Stimulated activated CD8-positive, alpha-beta memory T cell treated with anti-CD3 and anti-CD28 coated beads, Interleukin-15, amount 100 ng/mL, for 1 hour (primary cell): Measurements from ENCODE around the gene EDIL3.
"Not testable (repeated sequence)": the region's sequence is repeated elsewhere in the genome, so short reads cannot be mapped to it uniquely, and the experiment has no call there.

ENCODE experiments used
- DNase-seq: peaks from one replicate; pipeline ENCODE4 v3.0.0-alpha.2; 2020; ENCODE audit warnings: low read depth

The EDIL3 gene

DNA sequence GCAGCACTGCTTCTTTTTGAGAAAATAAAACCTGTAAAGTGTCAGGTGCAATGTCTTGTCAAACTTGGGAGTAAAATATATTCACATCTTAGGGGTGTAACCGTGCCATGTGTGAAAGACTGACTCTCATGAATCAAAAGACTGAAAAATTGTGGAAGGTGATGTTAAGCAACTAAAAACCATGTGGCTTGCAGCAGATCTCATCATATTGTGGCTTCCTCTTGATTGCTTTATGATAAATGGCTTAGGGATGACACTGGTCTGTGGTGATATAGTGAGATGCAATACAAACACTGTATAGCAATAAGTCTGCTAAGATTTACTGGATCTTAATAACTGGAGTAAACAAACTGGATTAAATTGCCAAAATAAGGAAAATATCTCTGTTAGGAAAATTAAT, 321.6 kb downstream of the EDIL3 start:
- DNase-seq = no peak

DNA sequence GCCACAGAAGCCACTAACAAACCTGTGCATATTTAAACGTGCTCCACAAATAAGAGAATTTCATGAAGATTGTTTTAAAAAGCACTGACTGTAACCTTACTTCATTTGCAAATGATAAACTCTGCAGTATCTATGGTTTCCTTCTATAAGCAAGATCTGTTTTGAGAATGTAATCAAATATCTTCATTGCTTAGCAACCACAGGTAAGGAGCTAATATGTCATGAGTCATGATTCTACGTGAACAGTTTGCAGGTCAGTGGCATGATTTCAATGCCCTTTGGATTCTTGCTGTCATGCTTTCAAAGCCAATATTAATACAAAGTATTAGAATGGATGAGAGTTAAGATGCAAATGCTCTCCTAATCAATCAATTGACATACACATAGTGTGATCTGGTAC, 325.0 kb downstream of the EDIL3 start:
- DNase-seq = no peak

DNA sequence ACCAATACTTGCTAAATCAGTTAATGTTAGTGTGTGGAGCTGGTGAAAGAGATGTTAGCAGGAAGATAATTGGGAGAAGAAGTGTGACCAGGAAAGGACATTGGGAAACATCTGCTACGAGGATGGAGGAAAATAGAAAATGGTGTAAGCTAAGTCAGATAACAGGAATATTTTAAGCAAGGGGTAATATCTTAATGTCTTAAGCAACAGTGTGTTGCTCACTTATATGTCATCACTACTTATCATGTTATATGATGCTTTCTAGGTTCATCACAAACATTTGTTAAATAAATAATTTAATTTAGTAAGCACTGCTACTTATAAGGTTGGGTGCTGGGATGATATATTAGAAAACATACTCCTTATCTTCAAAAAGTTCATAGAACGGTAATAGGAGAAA, 326.1 kb downstream of the EDIL3 start:
- DNase-seq = no peak

DNA sequence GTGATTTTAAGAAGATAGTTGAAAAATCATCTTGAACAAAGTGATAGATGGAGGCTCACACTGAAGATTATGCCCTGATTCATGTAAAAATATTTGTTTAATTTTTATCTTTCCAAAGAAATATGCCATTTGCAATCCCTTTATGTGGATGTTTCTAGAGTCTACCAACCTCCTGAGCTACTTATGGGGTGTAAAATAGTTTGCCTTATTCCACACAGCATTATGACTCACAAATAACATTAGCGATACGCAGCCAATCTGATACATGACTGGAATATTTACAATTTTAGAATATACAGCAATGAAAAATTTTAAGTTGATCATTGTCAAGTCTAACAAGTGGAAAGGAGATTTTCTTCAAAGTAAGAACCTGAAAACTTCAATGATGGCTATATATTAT, 327.5 kb downstream of the EDIL3 start:
- no peak for DNase-seq

DNA sequence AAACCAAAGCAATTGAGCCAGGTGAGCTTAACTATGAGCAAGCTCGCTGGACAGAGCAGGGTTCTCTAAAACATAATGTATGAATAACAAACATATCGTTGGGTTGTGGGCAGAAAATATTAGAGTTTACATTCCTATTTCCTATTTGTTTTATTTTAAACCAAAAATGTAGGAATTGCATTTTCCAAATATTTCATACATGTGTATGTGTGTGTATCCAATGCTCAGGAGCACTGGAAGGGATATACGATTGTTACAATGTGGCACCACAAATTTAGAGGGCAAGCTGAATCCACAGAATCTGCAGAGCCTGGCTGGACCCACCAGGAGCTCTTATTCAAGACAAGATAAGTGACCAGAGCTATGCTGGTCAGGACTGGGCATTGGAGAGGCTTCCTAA, 338.7 kb downstream of the EDIL3 start:
- DNase-seq = no peak

DNA sequence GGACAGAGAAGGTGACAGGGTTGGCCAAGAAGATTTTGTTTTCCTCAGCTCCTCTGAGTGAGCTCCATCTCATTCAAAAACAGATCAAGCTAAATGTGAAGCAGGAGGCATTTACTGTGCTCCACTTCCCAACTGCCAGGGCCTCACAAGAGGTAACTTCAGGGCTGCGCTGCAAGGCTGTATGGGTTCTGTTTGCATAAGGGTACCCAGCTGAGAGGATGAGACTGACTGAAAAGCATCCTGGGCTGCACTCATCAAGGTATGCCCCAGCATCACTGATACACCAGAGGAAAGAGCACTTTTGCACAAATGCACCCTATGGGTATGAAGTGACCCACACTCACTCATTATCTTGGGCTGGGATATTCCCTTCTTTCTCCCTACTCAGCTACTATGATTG, 347.8 kb downstream of the EDIL3 start:
- no peak for DNase-seq

DNA sequence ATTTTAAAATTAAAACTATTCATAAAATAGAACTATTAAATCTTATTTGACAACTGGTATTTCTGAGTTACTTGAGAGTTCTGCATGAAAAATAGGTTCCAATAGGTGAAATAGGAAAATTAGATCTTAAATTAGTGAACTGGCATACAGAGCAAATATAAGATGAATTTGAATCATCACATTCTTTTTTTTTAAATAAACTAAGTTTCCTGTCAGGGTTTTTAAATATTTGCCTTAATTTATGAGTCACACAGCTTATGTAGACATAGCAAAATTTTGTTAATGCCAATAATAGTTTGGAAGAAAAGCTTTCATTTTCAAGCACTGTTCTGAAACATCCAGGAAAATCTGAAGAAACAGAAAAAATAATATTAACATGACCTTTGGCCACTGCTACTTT, 352.4 kb downstream of the EDIL3 start:
- no peak for DNase-seq

DNA sequence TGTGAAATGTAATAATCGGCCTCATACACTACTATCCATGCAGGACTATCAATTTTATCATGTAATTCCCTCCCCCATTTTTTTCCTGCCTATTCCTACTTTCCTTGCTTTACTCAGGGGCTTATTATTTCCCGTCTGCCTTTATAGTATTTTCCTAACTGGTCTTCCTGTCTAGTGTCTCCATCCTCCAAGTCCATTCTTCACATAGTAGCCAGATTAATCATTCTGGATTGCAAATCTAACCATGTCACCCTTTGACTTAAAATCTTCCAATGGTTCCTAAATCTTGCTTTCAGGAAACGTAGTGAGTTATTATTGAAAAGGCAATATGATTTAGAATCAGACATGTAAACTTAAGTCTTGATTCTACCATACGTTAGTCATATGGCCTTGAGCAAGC, 356.6 kb downstream of the EDIL3 start:
- no peak for DNase-seq

DNA sequence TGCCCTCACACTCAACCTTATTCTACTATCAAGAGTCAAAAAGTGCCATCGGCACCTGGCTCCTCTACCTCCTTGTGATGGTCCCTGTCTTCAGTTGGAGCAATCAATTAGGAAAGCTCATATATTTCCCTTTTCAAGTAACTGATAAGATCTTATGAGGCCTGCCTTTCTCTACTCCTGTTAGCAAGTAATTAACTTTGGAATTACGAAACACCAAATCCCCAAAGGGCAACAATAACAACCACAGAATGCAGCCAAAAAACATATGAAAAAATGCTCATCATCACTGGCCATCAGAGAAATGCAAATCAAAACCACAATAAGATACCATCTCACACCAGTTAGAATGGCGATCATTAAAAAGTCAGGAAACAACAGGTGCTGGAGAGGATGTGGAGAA, 366.2 kb downstream of the EDIL3 start:
- not testable (repeated sequence) for DNase-seq

DNA sequence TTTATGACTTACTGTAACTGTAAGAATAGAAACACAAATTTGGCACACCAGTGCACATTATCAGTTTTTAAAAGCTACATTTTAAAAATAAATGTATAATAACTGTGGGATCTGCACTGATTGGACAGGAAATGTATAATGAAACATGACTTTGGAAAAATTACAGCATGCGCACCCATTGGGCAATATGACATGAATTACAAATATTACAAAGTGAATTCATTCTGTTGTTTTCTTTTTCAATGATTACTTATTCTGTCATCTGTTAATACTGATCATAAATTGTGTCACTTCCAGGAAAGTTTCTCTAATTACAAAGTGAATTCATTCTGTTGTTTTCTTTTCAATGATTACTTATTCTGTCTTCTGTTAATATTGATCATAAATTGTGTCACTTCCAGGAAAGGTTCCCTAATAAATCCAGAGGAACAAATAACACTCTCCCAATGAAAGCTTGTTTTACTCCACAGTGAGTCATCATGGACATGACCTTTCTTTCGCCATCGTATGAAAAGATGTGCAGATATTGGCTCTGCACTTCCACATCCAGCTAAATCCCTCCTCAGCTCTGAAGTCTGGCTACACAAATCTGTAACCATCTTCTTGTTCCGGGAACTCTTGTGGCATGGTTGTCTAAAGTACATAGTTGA, 367.0 kb downstream of the EDIL3 start:
- no peak for DNase-seq

DNA sequence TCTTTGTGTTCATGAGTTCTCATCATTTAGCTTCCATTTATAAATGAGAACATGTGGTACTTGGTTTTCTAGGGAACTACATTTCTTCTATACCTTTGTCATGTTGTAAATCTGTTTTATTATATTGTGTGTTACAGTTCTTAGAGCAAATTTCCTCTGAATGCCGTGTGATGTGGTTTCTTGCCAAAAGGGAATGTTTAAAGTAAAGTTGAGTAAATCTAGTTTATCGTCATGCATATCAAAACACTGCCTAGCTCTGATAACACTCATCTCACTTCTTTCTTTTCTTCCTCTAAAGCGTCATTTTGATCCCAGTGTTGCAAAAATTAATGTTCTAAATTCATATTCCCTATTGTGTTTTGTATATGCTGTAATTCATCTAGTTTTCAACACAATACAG, 368.6 kb downstream of the EDIL3 start:
- no peak for DNase-seq

DNA sequence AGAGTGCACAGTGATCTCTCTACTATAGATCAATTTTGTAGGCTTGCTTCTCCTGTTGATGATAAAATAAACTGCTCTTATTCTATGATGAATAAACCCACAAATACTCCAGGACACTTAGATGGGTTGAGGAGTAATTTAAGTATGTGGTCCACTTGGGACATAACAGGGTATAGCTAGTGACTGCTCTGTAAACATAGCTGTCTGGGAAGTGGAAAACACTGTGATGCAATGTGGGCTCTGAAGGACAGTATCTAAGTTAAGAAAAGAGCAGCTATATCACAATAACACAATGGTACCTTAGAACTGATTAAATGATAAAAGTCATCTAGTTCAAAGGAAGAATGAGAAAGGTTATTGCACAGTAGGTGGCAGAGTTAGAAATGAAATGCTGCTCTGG, 369.7 kb downstream of the EDIL3 start:
- no peak for DNase-seq

DNA sequence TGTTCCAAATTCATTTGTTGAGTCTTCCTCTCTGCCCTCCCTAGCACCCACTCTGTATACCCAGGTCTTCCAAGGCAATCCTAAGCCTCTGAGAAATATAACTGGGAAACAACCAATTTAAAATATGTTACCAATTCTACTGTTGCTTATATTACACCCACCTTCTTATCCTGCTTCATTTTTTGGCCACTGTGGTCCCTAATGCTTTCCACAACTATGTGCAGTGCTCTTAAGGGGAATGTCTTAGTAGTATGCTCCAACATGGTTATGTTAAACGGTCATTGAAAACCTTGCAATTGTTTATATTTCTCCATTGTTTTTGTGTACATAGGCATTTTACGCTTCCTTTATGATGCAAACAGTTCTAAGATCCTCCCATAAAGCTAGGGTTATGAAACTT, 390.9 kb downstream of the EDIL3 start:
- DNase-seq = no peak

DNA sequence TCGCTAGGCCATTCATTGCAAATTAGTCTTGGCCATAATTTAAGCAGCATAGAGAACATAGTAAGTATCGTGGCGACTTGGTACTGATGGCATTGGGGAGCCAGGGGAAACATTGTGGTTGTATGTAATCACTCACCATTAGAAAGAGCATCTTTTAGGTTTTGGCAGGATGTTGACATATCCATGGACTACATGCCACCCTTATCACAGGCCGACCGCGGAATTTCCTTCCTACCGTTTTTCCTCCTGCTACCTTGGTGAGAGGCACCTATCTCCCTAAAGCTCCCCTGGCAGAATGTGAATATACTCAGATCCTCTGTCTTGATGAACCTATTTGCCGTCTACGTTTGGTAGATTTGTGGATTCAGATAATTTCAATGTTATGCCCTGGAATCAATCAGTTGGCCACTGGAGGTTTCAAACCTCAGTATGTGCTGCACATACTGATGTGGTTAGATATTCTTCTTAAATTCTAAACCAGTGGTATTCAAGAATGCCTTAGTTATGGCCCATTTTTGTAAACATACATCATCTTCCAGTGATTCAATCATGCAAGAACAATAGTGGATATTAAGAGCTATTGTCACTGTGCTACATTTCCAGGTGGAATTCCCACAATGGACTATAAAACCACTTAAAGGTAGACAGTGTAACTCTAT, 393.0 kb downstream of the EDIL3 start:
- DNase-seq = no peak

DNA sequence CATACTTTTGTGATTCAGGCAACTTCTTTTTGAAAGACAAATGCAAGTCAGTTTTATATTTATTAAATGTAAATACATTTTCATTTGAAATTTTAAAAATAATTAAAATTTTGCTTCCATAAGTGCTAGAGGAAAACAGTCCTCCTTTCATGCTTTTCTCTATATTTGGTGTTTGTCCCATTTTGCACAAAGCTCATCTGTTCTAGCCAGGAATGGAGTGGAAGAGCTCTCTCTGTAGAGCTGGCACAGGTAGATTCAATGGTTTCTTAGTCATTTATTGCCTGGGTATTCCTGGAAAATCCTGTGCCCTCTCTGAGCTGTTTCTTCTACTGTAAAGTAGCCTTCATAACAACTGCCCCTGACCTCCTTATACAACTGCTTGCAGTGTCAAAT, 396.4 kb downstream of the EDIL3 start:
- no peak for DNase-seq

DNA sequence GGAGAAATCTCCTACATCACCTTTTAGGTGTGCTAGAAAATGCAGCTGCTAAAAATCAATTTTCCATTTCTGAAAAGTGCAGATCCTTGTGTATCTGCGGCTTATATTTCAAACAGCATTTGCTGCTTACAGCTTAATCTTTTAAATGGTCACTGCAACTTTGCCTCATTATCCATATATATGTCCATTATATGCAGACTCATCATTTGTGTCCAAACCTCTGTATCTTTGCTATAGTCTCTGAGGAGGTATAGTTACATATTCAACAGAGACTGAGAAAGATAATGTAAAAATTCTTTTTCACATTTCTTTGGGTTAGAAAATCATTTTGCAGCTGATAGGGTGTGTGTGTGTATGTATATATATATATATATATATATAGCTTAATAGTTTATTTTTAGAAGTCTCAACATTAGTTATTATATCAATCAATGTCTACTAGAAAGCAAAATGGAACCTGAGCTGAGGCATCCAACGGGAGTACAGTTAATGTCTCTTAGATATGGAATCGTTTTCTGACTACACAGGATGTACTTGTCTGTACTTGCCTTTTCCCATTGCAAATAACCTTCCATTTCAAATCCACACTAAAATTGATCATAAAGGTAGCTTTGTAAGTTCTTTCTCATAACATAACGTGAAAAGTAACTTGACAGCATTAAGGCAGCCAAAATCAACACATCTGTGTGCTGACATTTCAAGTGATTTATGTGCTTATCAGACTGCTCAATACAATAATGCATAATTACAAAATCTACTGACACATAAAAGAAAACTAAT, 397.0 kb downstream of the EDIL3 start:
- DNase-seq = no peak

DNA sequence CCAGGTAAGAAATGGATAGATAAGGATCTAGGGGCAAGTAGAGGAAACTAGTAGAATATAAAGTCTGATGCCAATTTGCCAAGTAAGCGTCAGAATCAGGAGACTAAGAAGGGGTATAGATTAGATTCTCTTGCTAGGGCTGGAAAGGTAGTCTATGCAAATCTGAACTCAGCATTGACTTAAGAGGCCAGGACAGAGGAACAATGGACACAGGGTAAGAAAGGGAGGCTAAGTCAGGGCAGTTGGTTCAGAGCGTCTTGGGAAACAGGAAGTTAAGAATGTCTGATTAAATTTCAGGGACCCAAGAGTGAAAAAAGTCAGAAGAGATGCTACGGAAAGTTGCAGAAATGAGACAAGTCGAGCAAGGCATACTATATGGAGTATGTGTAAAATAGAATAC, 400.8 kb downstream of the EDIL3 start:
- DNase-seq = no peak

DNA sequence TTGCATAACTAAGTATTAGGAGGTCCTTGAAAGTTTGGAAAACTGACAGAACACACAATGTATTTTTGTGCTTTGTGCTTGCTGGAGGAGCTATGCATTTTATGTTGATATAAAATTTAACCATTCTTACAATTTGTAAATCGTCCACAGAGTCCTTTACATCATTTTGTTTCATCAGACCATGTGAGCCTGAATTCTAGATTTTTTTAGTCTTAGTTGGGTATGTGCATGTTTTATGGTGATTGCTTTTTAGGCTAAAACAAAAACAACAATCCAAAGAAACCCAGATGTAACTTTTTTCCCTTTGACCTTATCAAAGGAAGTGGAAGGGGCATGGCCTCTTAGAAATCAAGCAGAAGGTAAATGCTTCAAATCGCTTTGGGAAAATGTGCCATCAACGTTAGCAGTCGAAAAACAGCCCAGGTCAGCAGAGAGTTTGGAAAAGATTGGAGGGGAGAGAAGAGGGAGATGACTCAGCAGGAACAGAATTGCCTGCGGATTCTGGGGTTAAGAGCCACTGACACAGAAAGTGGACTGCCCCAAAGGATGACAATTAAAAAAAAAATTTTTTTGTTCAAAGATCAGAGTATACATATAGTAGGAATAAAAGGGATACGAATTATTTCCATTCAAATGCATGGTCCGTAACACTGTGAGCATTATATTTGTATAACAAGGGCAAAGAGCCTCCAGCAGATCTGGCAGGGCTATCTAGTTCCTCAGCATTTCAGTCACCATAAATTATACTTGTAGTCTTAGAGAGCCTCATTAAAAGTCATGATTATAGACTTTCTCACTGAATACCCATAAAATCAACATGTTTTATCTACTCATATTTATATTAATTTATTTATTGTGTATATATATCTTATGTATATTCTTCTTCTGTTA, 410.5 kb downstream of the EDIL3 start:
- DNase-seq = no peak

DNA sequence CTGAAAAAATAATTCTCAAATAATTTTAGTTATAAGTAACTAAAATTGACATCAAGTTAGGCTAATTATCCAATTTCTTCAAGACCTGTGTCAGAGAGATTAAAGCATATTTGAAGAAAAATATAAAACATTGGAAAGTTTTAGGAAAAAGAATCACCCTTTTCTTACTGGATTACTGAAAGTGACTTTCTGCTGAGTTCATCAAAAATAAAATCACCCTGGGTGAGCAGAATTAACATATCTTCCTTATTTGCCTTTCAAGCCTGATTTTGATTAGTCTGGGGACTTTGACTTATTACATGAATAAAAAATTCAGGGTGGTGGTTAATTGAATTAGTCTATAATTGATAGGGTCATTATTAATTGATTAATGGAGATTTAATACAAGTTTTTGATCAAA, 411.8 kb downstream of the EDIL3 start:
- no peak for DNase-seq

DNA sequence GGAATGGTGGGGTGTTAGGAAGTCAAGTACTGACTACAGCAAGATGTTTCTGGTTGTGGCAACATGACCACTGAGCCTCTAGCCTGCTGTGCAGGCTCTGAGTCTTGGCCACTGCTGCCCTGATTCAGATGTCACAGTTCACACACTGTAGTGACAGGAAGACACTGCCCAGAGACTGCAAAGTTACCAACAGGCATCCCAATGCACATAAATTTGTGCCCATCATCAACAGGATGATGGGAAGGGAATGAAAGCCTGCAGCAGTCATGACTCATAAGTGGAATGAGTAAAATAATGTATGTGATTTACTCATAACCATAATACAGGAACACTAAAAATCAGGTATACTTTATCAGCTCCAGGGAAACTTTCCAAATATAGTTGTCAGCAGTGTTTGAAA, 412.4 kb downstream of the EDIL3 start:
- no peak for DNase-seq

DNA sequence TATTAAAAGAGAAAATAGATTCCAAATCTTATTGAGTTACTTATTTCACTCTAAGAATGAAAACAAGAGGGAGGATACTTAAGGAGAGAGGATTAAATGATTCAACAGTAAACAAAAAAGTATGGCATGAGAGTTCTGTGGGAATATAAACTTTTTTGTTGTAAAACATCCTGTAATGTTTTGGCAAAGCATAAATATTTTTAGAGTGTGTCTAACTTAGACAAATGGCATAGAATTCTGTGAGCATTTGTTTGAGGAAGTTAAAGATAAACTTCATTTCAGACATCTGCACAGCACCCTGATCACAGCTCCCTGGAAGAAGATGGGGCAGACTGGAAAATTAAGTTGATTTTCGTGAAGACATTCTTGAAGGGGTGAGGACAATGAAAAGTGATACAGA, 417.3 kb downstream of the EDIL3 start:
- DNase-seq = no peak

DNA sequence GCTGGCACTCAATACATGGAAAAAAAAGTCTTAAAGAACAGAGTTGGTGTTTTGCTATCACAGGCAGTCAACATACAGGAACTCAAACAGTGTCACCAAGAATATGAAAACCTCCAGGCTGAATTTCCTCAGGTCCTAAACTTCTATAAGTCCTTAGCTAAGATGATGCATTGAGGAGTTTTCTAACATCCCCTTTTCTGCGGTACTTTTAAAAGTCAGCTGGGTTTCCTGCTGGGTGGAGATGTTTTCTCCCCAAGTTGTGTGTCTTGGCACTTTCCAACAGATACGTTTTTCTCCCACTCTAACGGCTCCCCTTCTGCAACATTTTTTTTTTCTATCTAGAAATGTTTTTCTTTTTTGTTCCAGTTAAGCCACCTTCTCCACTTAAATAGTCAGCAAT, 419.2 kb downstream of the EDIL3 start:
- DNase-seq = no peak

DNA sequence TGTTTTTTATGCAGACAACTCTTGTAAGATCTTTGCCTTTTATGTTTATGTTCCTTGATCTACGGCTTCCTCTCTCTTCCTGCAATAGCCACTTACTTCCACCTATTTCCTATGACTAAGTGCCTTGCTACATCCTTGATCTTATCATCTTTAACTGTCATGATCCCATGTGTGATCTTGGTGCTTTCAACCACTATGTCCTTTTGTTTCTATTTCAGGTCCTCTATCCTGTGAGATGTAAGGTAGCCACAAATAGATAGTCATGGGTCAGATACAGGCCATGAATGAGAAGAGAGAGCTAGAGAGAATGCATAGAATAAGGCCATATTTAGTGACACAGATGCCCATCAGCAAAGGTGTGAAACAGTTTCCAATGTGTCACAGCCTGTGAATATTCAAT, 420.4 kb downstream of the EDIL3 start:
- no peak for DNase-seq
